ENCODE data around the gene ADAP1.
A peak's percentile ranks its signal among the peaks of the same experiment; 100 is the strongest.
"Not testable (repeated sequence)": the region's sequence is repeated elsewhere in the genome, so short reads cannot be mapped to it uniquely, and the experiment has no call there.

The ADAP1 gene

DNA sequence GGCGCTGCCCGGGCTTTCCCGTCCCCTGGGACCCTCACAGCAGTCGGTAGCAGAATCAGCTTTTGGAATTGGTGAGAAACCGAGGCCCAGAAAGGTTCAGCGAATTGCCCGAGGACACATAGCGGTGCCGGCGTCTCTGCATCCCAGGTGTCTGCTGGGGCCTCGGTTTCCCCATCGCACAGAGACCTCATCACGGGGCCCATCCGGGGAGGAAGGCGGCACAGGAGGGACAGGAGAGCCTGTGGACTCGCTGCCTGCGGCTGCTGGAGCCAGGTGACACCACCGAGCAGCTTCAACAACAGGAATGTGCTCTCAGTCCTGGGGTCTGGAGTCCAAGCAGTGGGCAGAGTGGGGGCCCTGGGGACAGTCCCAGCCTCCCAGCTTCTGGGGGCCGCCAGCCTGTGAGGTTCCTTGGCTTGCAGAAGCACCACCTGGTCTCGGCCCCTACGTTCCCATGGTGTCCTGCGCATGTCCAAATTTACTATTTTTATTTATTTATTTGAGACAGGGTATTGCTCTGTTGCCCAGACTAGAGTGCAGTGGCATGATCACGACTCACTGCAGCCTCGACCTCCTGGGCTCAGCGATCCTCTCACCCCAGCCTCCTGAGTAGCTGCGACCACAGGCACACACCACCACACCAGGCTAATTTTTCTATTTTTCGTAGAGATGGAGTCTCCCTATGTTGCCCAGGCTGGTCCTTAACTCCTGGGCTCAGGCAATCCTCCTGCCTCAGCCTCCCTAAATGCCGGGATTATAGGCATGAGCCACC lies 21.4 kb upstream of the ADAP1 start:
- DNase-seq (ENCODE audit: low read depth, low spot score): no peak

- peak; percentile 52 for DNase-seq (ENCODE audit: low read depth, low spot score)
These were observed 20.6 kb upstream of the ADAP1 start, which contains the start of gene COX19 for GRCh38 chr7:974820-975681. Gene COX19 (minus strand): TSS chr7:975549. CDS start chr7:975509, 40 bp downstream.

- DNase-seq (ENCODE audit: low read depth, low spot score): no peak
These were observed 19.7 kb upstream of the ADAP1 start for GRCh38 chr7:974172-974571.

- DNase-seq (ENCODE audit: low read depth, low spot score): no peak
These were observed 18.8 kb upstream of the ADAP1 start for GRCh38 chr7:973312-973711.

DNA sequence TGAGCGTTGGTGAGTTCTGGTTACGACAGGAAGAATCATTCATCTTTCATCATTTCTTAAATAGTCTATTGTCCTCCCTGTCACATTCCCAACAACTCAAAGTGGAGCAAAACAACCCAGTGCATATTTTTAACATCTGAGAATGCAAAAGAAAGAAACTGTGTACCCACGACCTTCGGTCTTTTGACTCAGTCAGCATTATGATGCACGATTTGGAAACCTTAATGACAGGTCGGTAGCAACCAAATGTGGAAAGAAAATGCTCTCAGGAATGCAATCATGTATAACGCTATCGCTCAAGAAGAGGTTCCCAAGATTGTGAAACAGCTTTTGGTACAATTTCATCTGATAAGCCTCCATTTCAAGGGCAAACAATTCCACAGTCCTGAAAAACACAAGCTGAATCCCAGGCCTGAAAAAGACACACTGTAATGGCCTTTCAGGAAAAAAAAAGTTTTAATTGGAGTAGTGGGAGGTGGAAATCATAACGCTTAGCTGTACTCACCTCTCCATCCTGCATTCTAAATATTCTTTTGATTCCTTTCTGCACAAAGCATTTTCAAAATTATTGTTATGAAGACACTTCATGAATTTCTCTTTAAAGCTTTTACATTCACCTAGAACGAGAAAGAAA lies 18.3 kb upstream of the ADAP1 start:
- no peak for DNase-seq (ENCODE audit: low read depth, low spot score)

- no peak for DNase-seq (ENCODE audit: low read depth, low spot score)
These were observed 17.6 kb upstream of the ADAP1 start for GRCh38 chr7:972110-972509.

GRCh38 chr7:970744-971143 lies 16.3 kb upstream of the ADAP1 start:
- DNase-seq (ENCODE audit: low read depth, low spot score): no peak

GRCh38 chr7:969403-969802 lies 14.9 kb upstream of the ADAP1 start:
- DNase-seq (ENCODE audit: low read depth, low spot score): no peak

DNA sequence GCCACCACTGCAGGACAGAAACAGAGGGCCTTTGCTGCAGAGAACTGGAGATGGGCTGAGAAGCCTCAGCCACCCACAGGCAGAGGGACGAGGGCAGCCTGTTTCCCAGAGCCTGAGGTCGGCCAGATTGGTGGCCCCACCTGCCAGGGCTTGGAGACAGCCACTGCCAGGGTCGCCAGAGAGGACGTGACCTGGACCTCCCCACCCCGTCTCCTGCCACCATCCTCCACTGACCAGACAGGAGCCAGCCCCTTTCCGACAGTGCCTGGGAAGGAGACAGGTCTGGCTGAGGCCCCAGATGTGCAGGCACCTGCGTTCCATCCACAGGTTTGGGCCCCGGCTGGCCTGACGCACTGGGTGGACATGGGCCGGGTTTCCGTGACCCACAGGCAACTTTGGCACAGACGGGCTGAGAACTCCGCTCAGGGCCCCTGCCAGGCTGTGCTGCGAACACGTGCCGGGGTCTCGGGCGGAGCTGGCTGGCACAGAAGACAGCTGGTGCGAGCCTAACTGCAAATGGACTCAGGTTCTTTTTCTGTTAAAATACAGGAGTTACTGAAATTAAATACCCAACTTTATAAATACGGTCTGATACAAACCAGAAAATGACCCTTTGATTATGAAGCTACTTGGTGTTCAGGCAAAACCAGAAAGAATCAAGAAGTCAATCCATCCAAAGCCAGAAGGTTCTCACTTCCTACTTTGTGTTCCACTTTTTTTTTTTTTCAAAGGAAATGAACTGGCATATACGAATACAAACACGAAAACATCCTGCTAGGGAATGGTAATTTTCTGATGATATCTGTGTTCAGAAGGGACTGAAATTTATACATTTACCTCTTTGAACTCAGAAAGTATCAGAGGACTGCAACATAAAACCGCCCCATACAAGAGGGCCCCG lies 14.0 kb upstream of the ADAP1 start:
- DNase-seq (ENCODE audit: low read depth, low spot score): no peak

GRCh38 chr7:967361-968082 lies 13.0 kb upstream of the ADAP1 start:
- no peak for DNase-seq (ENCODE audit: low read depth, low spot score)

DNA sequence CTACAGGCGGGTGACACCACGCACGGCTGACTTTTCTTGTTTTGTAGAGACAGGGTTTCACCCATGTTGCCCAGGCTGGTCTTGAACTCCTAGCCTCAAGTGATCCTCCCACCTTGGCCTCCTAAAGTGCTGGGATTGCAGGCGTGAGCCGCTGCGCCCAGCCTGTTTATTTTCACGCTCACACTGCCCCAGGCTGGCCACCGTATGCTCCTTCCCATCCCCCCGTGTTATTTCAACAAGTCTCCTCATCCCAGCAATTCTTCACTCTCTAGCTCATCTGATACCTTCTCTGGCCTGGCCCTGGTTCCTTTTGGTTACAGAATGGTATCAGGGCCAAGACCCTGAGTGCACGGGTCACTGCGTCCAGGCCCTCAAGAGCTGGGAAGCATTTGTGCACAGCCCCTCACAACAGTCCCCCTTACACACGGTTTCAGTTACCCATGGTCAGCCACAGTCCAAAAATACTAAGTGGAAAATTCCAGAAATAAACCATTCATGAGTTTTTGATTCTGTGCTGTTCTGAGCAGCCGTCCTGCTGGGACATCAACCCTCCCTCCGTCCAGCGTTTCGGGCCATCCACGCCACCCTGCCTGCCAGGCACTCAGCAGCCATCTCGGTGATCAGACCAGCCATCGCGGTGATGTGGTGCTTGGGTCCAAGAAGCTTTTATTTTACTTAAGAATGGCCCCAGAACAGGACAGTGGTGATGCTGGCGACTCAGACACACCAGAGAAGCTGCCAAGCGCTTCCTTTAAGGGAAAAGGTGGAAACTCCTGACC lies 12.0 kb upstream of the ADAP1 start:
- DNase-seq (ENCODE audit: low read depth, low spot score): no peak

DNA sequence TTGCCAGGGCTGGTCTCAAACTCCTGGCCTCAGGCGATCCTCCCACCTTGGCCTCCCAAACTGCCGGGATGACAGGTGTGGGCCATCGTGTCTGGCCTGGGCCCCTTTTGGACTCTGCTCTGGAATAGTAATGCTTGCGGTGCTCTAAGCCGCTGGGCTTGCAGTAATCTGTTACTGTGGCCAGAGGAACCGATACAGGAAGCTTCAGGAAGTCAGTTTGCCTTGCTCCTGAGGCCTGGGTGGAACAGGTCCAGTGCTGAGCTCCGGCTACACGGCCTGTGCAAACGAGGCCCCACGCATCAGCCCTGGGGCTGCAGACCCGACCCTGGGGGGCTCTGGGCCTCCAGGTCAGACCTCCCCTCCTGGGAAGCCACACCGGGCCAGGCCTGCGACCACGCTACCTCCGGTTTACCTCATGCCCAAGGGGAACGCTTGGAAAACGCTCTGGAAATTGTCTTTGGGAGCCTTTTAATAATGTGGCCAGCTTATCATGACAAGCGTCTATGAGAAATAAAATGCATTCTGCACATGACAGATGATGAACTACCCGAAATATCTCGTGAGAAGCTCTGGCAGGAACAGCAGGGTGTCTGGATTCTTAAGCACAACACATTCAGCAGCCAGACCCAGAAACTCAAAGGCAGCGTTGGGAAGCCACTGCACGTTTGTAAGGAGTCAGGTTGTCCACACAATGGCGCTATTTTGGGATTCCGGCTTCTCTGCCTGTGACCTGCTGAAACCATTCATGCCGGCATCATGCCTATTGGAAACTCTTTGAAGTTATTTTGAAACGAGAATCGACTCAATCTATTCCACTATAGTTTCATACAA lies 10.1 kb upstream of the ADAP1 start:
- DNase-seq (ENCODE audit: low read depth, low spot score): no peak

- DNase-seq (ENCODE audit: low read depth, low spot score): no peak
These were observed 9.0 kb upstream of the ADAP1 start for GRCh38 chr7:963236-964078.

- no peak for DNase-seq (ENCODE audit: low read depth, low spot score)
These were observed 8.1 kb upstream of the ADAP1 start for GRCh38 chr7:962401-963081.

- DNase-seq (ENCODE audit: low read depth, low spot score): no peak
These were observed 7.3 kb upstream of the ADAP1 start for GRCh38 chr7:961546-962400.

DNA sequence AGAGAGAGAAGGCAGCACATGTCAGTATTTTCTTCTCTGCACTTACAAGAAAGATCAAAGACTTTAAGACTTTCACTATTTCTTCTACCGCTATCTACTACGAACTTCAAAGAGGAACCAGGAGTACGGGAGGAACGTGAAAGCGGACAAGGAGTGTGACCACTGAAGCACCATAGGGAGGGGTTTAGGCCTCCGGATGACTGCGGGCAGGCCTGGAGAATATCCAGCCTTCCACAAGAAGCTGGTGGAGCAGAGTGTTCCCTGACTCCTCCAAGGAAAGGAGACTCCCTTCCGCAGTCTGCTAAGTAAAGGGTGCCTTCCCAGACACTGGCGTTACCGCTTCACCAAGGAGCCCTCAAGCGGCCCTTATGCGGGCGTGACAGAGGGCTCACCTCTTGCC lies 6.5 kb upstream of the ADAP1 start:
- DNase-seq (ENCODE audit: low read depth, low spot score): not testable (repeated sequence)

Measured in iPS DF 19.7 (cell line).